ENCODE measurements around the gene RAB9A.

- TF ChIP-seq POLR2A (IDR thresholded peaks at IDR 0.05; ENCODE audit: low read length) (no peak), GATA1 (IDR thresholded peaks at IDR 0.05; ENCODE audit: low read depth, low read length) (no peak)
Observed at GRCh38 chrX:13655674-13656073, 33.3 kb upstream of the RAB9A start.

Measured in erythroblast (primary cell).